SK-N-SH (cell line): ENCODE measurements around the gene PRKG1.

ENCODE experiments used
- EP300 ChIP-seq, 2 experiments: IDR thresholded peaks; 2 replicates each; pipeline versions ENCODE4 v1.4.0 to v1.6.1; 2012; ENCODE audit warnings: borderline replicate concordance in 1 of 2, low read depth in 1 of 2, low read length in 1 of 2
- EZH2phosphoT487 ChIP-seq: fragments of 200-600 bp; sonication (generic); IDR thresholded peaks from 2 replicates; pipeline ENCODE4 v1.6.1; 2017; ENCODE audit warnings: low read depth, mixed run types, mild to moderate bottlenecking, antibody characterized with exemption, moderate library complexity, borderline replicate concordance
- GATA2 ChIP-seq: sonication (generic); formaldehyde crosslinking; IDR thresholded peaks from 2 replicates; pipeline ENCODE4 v1.5.0; 2020; ENCODE audit warnings: mild to moderate bottlenecking, missing genetic modification reagents
- POLR2AphosphoS5 ChIP-seq: IDR thresholded peaks from 2 replicates; pipeline ENCODE4 v1.6.1; 2012; ENCODE audit warnings: low read depth, low read length
- RXRA ChIP-seq: IDR thresholded peaks from 2 replicates; pipeline ENCODE4 v1.4.0; 2012; ENCODE audit warnings: low read depth, mild to moderate bottlenecking, borderline replicate concordance
- TCF12 ChIP-seq: IDR thresholded peaks from 2 replicates; pipeline ENCODE4 v1.4.0; 2012
- TF ChIP-seq, protein P1 (sequence below): fragments of 200-600 bp; sonication (generic); IDR thresholded peaks from 2 replicates; pipeline ENCODE4 v1.6.1; 2017; ENCODE audit warnings: antibody characterized with exemption, mild to moderate bottlenecking, moderate library complexity

DNA sequence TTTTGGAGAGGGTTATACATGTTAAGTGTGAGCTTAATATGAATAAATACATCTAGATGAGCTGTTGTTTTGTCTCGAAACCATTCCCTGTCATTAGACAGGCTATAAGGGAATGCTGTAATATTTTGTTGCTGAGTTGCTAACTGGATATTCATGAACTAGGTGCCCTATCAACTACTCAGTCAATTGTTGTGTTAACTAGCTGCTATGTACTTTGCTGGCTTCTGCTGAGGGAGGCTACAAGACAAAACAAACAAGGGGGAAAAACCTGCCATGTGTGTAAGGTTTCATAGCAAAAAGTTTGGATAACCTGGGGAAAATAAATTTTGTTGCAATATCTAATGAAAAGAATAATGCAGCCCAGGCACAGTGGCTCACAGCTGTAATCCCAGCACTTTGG lies 514.7 kb downstream of the PRKG1 start:
- TF ChIP-seq RXRA, result no peak
- TF ChIP-seq GATA2, result no peak
- no peak for TF ChIP-seq TCF12
- TF ChIP-seq POLR2AphosphoS5, result no peak
- TF ChIP-seq, protein P1, sequence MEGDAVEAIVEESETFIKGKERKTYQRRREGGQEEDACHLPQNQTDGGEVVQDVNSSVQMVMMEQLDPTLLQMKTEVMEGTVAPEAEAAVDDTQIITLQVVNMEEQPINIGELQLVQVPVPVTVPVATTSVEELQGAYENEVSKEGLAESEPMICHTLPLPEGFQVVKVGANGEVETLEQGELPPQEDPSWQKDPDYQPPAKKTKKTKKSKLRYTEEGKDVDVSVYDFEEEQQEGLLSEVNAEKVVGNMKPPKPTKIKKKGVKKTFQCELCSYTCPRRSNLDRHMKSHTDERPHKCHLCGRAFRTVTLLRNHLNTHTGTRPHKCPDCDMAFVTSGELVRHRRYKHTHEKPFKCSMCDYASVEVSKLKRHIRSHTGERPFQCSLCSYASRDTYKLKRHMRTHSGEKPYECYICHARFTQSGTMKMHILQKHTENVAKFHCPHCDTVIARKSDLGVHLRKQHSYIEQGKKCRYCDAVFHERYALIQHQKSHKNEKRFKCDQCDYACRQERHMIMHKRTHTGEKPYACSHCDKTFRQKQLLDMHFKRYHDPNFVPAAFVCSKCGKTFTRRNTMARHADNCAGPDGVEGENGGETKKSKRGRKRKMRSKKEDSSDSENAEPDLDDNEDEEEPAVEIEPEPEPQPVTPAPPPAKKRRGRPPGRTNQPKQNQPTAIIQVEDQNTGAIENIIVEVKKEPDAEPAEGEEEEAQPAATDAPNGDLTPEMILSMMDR, result no peak
- TF ChIP-seq EP300 (IDR thresholded peaks at IDR 0.05; ENCODE audit: borderline replicate concordance in 1 of 2, low read depth in 1 of 2, low read length in 1 of 2), result no peak
- TF ChIP-seq EZH2phosphoT487, result no peak
